Activated CD4-positive, alpha-beta T cell treated with anti-CD3 and anti-CD28 coated beads for 24 hours (primary cell): Measurements from ENCODE around the gene POLR2M.

Experiments used
- DNase-seq, 2 donors: peaks; one replicate each; pipeline ENCODE4 v3.0.0-alpha.2; 2020; ENCODE audit warnings: low read depth in 2 of 2

The POLR2M gene

DNA sequence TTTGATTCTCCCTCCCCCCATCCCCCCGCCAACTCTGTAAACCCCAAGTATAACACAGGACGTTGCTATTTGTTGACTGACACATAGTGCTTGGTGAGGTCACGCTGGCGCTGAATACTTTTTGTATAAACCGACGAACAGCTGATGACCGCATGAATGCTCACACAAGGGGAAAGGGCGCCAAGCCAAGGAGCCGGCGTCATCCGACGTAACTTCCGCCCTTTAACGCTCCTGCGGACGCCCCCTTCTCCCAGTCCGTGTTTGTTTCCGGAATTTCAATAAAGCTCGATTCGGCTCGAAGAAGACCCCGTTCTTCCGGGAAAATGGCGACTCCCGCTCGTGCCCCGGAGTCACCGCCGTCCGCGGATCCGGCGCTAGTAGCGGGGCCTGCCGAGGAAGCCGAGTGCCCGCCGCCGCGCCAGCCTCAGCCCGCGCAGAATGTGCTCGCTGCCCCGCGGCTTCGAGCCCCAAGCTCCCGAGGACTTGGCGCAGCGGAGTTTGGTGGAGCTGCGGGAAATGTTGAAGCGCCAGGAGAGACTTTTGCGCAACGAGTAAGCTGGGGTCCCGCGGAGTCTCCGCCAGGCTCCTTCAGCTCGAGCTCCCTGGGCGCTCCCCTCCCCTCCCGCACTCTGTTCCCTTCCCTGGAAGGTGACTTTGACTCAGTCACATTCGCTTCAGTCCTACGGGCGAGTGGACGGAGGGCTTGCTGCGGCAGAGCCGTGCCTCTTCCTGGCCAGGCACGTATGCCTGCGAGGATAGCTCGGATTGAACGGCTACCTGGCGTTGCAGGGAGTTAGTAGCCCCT, at the start of gene POLR2M:
POLR2M (plus strand) TSS at position 310 of the 805 bp plus-strand sequence; CDS start at position 439, 129 bp downstream.
- peak; percentile 76 to 83 for DNase-seq

DNA sequence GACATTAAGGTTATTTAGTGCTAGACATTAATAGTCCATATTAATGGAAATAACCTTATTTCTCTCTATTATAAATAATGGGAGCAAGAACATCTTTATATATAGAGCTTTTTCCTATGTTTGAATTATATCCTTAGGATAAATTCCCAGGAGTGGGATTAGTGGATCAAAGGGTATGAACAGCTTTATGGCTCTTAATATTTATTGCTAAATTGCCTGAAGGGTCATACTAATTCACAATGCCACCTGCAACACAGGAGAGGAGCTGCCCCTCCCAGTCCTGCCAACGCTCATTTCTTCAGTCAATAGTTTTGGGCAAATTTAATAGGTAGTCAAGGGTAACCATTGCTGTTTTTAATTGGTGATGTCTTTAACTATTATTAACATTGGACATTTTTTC, 48.9 kb upstream of the POLR2M start:
- no peak for DNase-seq

DNA sequence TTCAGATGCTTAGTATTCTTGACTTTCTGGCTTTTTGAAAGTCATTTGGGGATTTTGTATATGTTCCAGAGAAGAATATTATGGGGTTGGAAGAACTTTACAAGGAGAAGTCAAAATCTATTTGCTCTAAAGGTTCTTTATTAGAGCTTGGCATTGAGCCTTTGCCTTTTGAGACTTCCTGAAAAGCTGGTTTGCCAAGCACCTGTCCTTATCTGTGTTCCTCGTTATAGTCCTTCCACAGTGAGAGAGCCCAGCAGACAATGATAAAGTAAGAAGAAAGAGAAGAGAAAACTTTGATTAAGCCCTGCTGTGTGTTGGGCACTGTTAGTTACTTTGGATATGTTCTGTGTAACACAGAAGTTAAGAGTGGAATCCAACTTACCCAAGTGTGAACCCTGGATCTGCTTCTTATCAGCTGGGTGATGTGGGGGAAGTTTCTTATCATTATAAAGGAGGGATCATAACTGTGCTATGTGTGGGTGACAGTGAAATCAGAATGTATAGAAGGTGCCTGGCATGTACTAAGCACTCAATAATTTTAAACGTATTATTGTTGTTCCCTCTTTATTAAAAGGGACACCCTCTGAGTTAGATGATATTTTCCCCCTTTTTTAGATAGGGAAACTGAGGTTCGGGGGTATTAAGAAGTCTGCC, 44.3 kb upstream of the POLR2M start:
- DNase-seq, result no peak

DNA sequence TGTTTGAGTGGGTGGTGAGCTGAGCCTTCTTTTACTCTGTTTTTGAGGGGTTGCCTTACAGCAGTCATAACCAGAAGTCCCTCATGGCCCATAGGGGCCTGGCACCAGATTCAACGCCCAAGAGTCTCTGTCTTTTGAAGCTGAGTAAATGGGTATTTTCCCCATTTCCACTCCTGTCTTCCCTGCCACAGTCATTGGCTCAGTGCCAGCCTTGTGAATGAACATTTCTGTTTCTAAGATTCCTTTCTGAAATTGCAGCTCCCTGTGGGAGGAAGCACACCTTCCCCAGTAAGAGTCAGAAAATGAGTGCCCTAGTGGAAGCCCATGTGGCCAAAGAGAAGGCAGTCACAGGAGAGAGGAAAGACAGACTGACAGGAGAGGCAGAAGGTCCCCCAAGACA, 43.7 kb upstream of the POLR2M start:
- DNase-seq, result no peak

DNA sequence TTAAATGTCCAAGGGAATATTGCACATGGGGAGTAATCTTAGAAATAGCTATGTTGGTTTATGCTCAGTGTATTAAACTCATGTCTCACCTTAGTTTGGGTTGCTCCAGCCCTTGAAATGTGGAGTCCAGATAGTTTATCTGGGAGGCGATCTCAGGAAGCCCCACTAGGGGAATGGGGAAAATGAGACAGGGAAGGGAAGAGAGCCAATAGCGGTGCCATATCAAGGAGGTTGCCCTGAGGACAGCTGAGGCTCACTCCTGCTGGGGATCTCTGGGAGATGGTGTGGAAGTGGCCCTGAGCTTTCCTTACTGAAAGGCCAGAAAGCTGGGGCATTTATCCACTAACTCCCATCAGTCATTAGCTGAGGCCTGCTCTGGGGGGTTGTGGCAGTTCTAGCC, 43.3 kb upstream of the POLR2M start:
- DNase-seq, result no peak

DNA sequence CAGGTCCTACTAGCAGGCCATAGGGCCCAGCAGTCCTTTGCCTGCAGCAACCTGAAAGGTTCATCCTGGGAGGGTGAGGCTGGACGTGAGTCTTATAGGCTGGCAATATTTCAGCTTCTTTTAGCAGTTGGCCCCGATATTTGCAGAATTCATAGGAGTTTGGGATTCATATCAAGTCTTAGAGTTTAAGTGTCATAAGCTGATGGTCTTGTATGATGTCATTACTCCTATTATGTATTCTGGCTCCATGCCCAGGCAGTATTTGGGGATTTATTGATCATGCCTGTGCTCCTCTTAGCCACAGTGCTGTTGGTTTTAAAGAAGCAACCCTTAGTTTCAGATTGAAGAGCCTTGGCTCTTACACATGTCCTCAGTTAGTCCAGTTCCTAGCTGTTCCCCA, 41.3 kb upstream of the POLR2M start:
- DNase-seq, result no peak

DNA sequence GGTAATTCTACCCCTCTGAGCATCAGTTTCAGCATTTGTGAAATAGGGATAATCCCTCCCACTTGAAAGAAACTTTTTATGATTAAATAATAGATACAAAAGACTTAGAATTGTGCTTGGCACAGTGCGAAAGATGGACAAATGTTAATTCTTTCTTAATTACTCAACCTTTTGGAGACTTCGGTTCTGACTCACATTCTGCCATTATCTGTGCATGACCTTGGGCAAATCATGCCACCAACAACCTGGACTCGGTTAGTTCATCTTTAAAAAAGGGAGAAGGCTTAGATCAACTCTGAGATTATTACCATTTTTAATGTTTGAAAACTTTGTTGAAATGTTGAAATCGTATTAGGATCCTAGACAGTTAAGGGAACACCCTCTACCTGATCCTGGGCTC, 40.6 kb upstream of the POLR2M start:
- no peak for DNase-seq

DNA sequence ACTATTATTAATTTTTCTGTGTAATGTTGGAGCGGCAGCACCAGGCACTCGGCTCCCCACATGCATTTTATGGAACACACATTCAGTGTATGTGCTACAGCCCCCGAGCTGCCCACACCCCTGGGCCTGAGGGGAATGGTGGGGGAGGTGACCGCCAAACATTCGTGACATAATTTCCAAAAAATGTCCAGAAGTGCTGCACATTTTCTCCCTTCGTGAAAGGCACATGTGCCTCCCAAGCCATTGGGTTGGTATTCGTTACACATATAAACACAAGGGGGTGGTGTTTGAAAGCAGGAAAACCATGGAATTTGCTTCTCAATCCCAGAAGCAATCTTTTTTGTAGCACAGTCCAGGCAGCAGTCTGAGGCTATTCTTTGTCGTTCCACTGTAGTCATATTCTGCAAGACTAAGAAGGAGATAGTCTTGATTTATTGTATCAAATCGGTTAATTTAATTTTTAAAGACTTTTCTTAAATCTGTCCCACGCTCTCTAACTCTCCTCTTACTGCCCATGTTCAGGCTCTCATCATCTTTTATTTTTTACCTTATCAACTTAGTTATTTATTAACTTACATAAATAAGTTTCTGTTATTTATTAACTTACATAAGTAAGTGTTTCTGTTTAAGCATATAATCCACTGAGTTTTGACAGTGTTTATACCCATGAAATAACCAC, 39.2 kb upstream of the POLR2M start:
- no peak for DNase-seq

DNA sequence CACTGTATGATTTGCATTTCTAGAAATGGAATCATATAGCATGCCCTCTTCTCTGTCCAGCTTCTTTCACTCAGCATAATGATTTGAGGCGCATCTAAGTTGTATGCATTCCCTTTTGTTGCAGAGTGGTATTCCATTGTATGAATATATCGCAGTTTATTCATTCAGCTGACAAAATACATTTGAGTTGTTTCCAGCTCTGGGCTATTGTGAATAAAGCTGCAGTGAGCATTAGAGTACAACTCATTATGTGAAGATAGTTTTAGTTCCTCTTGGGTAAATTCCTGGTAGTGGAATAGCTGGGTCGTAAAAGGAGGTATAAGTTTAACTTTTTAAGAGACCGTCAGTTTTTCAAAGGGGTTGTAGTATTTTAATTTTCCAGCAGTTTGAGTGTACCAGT, 38.5 kb upstream of the POLR2M start:
- no peak for DNase-seq

DNA sequence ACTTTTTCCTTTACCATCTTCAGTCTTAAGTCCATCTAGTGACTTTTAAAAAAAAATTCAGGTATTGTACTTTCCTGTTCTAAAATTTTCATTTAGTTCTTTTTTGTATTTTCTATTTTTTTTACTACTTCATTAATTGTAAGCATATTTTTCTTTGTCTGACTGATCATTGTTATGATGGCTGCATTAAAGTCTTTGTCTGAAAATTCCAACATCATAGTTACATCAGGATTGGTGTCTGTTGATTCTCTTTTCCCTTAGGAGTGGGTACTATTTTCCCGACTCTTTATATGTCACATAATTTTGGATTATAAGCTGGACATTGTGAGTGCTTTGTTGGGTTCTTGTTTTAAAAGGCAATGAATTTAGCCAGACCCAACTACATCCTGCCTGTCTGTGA, 34.9 kb upstream of the POLR2M start:
- DNase-seq, result no peak

DNA sequence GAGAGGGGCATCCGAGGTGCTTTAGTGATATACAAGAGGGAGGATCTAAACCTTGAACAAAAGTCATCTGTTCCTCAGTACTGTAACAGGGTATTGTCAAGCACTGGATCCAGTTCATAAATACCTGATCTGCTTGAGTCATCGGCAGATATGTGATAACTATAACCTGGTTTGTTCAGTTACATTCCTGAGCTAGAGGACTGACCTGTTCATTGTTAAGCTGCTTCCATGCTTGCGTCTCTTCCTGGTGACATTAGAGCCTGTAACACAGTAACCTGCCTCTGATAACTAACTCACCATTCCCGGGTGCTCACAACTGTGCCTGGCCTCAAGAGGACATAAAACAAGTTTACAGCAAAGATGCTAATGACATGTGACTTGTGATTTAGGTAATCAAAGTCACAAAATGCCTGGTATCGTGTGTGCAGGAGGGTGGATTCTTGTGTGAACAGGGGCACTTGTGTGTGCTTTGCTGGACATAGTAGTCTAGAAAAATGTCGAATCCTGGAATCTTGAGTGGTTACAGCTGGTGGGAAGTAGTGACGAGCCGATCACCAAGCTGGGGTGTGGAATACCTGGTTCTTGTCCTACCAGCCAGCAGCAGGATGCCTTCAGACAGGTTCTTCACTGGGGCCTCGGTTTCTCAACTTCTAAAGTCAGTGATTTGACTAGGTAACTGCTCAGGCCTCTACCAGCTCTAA, 30.9 kb upstream of the POLR2M start:
- DNase-seq, result no peak

DNA sequence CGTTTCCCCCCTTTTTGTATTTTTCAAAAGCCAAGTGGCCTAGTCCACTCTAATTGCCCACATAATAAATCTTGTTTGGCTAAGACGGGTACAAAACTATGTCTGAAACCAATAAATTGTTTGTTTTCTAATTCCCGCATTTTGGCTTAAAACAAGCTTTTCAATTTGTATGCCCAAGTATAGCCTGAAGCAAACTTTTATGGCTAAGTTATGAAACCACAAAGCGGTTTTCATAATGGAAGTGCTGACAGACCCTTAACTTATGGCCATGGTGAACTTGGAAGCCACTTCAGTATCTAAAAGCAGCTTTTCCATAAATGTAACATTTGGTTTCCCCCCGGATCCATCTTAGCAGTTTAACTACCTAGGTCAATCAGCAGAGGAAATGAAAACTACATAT, 29.9 kb upstream of the POLR2M start:
- no peak for DNase-seq

DNA sequence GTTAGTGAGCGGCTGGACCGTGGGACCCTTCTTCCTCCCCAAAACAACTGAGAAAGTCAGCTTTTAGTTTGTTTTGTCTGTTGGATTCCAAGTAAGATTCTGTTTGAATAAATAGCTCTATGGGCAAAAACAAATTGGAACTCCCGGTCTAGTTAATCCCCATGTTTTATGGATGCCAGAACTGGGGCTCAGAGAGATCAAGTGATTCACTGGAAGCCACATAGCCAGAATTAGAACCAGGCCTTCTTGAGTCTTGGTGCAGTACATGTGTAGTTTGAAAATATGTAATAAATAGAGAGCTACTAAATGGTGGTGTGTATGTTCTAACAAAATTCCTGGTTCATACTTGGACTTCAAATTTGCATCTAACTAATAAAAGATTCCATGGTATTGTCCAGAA, 29.3 kb upstream of the POLR2M start:
- DNase-seq, result no peak

DNA sequence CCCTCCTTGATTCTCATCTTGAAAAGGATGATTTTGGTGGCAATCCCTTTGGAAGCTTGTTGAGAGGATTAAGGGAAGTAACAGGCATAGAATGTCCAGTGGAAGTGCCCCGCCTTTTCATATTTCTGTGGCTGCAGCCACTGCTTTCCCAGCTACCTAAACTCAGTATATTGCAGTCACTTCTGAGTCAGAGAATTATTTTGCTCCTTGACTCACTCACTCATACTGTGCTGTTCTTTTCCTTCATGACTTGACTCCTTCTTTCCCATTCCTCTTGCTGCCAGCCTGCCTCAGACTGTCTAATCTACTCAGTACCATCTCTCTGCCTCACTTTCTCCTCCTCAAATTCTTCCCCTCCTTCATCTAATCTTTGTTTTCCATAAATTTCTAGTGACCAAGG, 26.5 kb upstream of the POLR2M start:
- DNase-seq, result no peak

DNA sequence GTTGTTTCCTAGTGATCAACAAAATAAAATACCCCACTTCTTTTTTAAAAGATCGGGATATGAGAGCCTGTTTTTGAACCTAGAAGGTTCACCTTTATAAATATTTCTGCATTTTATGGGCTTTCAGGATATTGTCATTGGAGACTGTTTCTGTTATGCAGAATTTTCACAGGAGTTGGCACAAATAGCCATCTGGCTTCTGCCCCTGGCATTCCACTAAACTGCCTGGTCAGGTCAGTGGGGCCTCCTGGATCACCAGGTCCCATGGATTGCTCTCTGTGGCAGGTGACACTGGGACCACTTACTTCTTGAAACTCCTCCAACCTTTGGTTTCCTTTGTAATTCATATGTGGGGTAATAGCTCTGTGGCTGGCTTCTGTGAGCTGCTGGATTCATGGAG, 25.5 kb upstream of the POLR2M start:
- DNase-seq, result no peak

DNA sequence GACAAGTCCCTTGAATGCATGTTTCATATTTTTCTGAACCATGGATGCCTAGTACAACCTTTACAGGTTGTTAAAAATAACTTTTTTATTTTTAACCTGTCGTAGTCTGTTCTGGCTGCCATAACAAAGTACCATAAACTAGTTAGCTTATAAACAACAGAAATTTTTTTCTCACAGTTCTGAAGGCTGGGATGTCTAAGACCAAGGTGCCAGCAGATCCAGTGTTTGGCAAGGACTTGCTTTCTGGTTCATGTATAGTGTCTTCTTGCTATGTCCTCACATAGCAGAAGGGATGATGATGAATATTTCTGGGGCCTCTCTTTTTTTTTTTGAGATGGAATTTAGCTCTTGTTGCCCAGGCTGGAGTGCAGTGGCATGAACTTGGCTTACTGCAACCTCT, 23.0 kb upstream of the POLR2M start:
- DNase-seq, result no peak

DNA sequence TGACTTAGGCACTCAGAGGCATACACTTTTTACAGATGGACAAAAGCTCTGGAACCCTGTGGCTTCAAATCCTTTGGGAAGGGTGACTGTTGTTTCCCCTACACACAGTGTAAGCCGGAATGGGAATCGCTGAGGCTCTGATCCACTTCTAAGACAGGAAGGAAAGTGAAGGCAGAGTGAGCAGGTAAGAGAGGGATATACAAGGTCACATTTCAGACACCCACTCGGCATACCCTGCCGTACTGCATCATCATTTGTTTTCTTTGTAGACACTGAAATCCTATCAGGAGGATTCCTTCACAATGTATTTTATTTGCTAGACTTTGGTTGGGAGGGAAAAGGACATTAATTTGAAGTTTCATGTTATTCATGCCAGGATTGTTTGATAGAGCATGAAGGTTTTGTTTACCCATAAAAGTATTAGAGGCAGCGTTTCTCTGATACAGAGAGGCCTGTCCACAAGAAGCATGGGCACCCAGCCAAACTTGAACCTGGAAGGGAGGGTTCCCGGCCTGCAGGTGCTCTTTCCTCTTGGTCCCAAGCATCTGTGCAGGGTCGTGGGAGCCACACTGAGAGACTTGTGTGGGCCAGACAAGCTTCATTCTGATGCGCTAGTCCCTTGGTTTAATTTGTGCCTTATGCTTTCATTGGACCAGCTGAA, 21.9 kb upstream of the POLR2M start:
- no peak for DNase-seq

DNA sequence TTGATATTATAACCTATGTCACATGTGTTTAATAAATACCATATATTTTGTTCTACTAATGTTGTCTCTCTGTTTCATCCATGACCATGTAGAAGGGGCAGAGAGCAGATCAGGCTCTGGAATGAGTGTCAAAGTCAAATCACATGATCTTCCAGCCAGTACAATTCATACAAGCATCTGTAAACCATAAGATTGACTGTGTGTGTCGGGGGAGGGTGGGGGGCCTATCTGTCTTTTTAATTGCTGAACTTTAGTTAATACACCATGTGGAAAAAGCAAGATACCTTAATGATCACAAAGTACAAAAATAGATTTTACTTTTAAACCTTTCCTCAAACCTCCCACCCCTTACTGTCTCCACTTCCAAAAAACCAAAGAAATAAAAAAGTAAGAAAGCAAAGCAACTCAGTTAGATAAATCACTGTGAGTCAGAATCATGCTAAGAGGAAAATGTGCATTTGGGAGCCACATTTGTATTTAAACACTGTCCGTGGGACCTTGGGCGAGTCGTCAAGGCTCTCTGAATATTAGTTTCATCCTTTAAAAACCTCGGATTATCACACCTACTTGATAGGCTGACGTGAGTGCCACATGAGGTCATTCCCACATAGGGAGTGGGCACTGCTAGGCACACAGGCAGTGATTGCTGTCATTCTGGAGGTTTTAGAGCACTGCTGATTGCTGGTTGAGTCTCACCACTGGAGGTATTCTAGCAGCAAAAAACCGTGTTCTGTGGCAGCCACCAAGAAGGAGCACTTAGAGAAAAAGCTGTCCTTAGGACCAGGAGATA, 21.0 kb upstream of the POLR2M start:
- DNase-seq, result no peak

DNA sequence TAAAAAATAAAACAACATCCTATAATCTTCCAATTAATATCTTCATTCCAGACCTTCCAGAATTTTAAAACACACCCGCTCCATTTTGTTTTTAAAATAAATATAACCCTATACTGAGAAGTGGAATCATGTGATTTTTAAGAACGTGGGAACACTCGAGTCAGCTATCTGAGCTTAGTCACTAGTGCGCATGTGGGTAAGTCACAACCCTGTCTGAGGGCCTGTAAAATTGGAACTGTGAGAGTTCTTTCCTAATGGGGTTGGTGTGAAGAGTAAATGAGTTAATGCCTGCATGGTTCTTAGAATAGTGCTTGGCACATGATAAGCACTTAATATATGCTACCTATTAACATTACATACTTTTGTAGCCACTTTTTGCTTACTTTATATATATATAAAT, 19.9 kb upstream of the POLR2M start:
- DNase-seq, result no peak

DNA sequence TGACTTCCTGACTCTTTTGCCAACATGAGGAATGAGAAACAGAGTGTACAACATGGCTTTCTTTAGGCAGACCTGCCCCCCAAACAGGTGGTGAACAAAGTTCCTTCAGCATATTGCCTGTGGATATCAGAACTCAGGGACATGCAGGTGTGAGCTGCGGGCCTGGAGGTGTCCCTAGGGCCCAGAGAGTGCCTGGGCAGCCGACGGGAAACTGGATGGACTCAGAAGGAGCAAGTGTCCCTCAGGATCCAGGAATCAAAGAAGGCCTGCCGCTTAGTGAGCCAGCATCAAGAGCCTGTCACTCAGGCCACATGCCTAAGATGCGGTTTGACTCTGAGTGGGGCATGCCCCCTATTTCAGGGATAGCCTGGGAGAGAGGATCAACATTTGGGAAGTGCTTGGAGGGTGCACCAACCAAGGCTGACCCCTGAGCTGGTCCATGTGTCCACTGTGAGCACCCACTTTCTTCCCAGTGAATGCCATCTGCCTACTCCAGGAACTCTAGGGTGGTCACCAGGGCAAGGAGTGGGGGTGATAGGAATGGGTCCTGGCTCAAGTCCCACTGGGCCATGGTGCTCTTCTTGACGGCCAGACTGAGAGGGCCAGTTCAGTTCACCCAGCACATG, 16.1 kb upstream of the POLR2M start:
- no peak for DNase-seq

DNA sequence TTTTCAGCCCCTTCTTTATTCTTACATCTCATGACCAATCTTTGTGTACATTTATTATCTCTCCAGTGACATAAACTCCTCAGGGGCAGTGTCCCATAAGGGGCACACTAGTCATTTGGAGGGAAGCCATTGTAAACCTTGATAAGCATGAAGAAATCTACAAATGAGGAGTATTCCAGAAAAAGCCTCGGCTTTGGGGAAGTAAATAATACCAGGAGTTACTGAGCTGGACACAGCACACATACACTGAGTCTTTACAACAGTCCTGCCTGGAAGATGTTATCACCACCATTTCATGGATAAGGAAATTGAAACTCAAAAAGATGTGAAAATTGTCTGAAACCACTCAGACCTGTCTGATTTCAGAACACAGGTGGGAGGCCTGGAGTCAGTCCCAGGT, 15.4 kb upstream of the POLR2M start:
- no peak for DNase-seq
